K562 (cell line): ENCODE measurements around the gene CHST10. TPM values are rescaled to one million over a fixed set of nuclear protein-coding genes. Genes with fewer than 3 reads are reported as not detected.

Experiments used
- CC2D1A ChIP-seq: fragments of 450-650 bp; IDR thresholded peaks from 2 replicates; pipeline ENCODE4 v1.6.1; 2017; ENCODE audit warnings: mild to moderate bottlenecking
- CHD1 ChIP-seq: fragments of 200-600 bp; sonication (generic); IDR thresholded peaks from one replicate; pipeline ENCODE4 v1.6.1; 2012; ENCODE audit warnings: mild to moderate bottlenecking, moderate library complexity, low read length, inconsistent platforms
- HDAC6 ChIP-seq: IDR thresholded peaks from 2 replicates; pipeline ENCODE4 v1.6.1; 2012; ENCODE audit warnings: low read depth, mild to moderate bottlenecking, control low read depth, inconsistent platforms, low read length, moderate library complexity
- JUND ChIP-seq, 2 experiments: IDR thresholded peaks; 2 replicates in 1 of 2; 3 replicates in 1 of 2; pipeline ENCODE4 v1.6.1; 2011; ENCODE audit warnings: borderline replicate concordance in 2 of 2, low read depth in 2 of 2, low read length in 2 of 2, improper control_type of control experiment in 1 of 2, missing biosample characterization in 1 of 2, missing genetic modification characterization in 1 of 2, missing genetic modification reagents in 1 of 2
- RAD51 ChIP-seq: fragments of 450-650 bp; IDR thresholded peaks from 2 replicates; pipeline ENCODE4 v1.7.1; 2016; ENCODE audit warnings: low read depth, mild to moderate bottlenecking, borderline replicate concordance
- SMC3 ChIP-seq: conservative IDR thresholded peaks from 2 replicates; pipeline ENCODE4 v1.6.1; 2011; ENCODE audit warnings: low read depth, low read length, improper control_type of control experiment; ENCODE audit not compliant: insufficient read depth
- TCF7 ChIP-seq: sonication (generic); IDR thresholded peaks from 2 replicates; pipeline ENCODE4 v1.6.1; 2016; ENCODE audit warnings: antibody characterized with exemption, borderline replicate concordance
- TEAD4 ChIP-seq, 2 experiments: sonication (generic) in 1 of 2; formaldehyde crosslinking in 1 of 2; IDR thresholded peaks; 2 replicates each; pipeline versions ENCODE4 v1.6.1 to v1.8.0; 2012 to 2022; ENCODE audit warnings: borderline replicate concordance in 1 of 2, inconsistent platforms in 1 of 2, low read length in 1 of 2, mild to moderate bottlenecking in 1 of 2, missing genetic modification reagents in 1 of 2
- ZNF408 ChIP-seq: fragments of 250-450 bp; sonication (Bioruptor Pico); IDR thresholded peaks from 2 replicates; pipeline ENCODE4 v1.4.0; 2020; ENCODE audit warnings: low read depth, mild to moderate bottlenecking, moderate library complexity
- polyA plus RNA-seq, 8 experiments: library from polyadenylated mRNA; depleted of rRNA in 4 of 8; stranded (reverse) in 5 of 8; unstranded in 3 of 8; fragments of >200 nt; fragmentation: Nextera tagmentation in 2 of 8; fragmentation: Illumina TruSeq in 1 of 8; extraction: Ambion mirVana in 2 of 8; extraction: Trizol in 1 of 8; gene quantifications; 2 replicates each; pipeline versions ENCODE4 v1.2.1 to v1.2.3, GENCODE V29; 2011 to 2014; ENCODE audit warnings: inconsistent platforms in 1 of 8, missing spikeins in 1 of 8
- total RNA-seq, 7 experiments: library from RNA; depleted of rRNA in 6 of 7; stranded (reverse); fragments of >200 nt in 6 of 7; fragmentation: Illumina TruSeq in 2 of 7; extraction: Trizol in 2 of 7; gene quantifications; 2 replicates each; pipeline versions ENCODE4 v1.2.1 to v1.2.3, GENCODE V29; 2011 to 2021; ENCODE audit warnings: low replicate concordance in 1 of 7
- TF ChIP-seq, protein P1 (sequence below), 3 experiments: IDR thresholded peaks in 2 of 3; conservative IDR thresholded peaks in 1 of 3; 2 replicates each; pipeline ENCODE4 v1.5.1; 2011 to 2012; ENCODE audit warnings: low read length in 3 of 3, mild to moderate bottlenecking in 3 of 3, control low read depth in 2 of 3, improper control_type of control experiment in 1 of 3, inconsistent platforms in 1 of 3, low read depth in 1 of 3, mixed read lengths in 1 of 3, moderate library complexity in 1 of 3; ENCODE audit not compliant: insufficient read depth in 2 of 3
- TF ChIP-seq, protein P2 (sequence below): sonication (generic); formaldehyde crosslinking; IDR thresholded peaks from 2 replicates; pipeline ENCODE4 v1.8.0; 2022; ENCODE audit warnings: mild to moderate bottlenecking, low read depth, missing genetic modification reagents

Gene CHST10
- total and polyA plus RNA-seq, 9 of the 15 experiments (the other 6 are each of a cell fraction or from before 2014, with no cell fraction given) = 1.3 to 30.9 (median 19.3) TPM

DNA sequence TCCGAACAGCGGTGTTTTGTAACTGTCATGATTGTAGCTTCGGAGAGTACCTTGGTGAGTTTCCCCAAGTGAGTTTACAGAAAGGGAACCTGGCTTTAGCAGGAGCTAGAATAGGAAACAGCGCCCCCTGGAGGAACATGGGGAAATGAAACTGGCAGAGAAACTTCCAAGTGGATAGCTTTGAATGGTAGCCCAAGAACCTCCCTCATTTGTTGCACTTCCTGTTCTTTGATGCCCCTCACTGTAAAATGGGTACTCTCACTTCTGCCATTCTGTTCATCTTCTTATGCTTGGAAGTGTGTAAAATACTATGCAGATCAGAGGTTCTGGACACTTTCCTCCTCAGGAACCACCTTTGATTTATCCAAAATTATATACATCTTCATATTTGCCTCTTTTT lies 36.2 kb downstream of the CHST10 start (continued):
- TF ChIP-seq, protein P1, sequence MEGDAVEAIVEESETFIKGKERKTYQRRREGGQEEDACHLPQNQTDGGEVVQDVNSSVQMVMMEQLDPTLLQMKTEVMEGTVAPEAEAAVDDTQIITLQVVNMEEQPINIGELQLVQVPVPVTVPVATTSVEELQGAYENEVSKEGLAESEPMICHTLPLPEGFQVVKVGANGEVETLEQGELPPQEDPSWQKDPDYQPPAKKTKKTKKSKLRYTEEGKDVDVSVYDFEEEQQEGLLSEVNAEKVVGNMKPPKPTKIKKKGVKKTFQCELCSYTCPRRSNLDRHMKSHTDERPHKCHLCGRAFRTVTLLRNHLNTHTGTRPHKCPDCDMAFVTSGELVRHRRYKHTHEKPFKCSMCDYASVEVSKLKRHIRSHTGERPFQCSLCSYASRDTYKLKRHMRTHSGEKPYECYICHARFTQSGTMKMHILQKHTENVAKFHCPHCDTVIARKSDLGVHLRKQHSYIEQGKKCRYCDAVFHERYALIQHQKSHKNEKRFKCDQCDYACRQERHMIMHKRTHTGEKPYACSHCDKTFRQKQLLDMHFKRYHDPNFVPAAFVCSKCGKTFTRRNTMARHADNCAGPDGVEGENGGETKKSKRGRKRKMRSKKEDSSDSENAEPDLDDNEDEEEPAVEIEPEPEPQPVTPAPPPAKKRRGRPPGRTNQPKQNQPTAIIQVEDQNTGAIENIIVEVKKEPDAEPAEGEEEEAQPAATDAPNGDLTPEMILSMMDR (IDR thresholded peaks at IDR 0.05 in 2 of 3, conservative IDR thresholded peaks at IDR 0.05 in 1 of 3; ENCODE audit: insufficient read depth in 2 of 3, low read depth in 1 of 3, low read length in 3 of 3) = peak; percentile 85 to 95 (median 89)
- TF ChIP-seq CC2D1A (peak; percentile 77), JUND (IDR thresholded peaks at IDR 0.05; ENCODE audit: borderline replicate concordance, low read depth, low read length) (0 out of 2 replicates have a peak, but pooled peaks have one; percentile 28), JUND (tag; IDR thresholded peaks at IDR 0.05; ENCODE audit: borderline replicate concordance, low read depth, low read length) (no peak; the same call in 2 of the 3 replicates), RAD51 (no peak), SMC3 (peak; percentile 95), TCF7 (no peak), HDAC6 (no peak), CHD1 (no peak), TEAD4 (IDR thresholded peaks at IDR 0.05; ENCODE audit: low read length) (0 out of 2 replicates have a peak, but pooled peaks have one; percentile 31), TEAD4 (CRISPR knock-in tag; IDR thresholded peaks at IDR 0.05; ENCODE audit: borderline replicate concordance) (no peak), ZNF408 (CRISPR knock-in tag) (no peak)
- TF ChIP-seq, protein P2, sequence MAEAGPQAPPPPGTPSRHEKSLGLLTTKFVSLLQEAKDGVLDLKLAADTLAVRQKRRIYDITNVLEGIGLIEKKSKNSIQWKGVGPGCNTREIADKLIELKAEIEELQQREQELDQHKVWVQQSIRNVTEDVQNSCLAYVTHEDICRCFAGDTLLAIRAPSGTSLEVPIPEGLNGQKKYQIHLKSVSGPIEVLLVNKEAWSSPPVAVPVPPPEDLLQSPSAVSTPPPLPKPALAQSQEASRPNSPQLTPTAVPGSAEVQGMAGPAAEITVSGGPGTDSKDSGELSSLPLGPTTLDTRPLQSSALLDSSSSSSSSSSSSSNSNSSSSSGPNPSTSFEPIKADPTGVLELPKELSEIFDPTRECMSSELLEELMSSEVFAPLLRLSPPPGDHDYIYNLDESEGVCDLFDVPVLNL = no peak
